Sigmoid colon (tissue), 7 donors: ENCODE measurements around the gene PER3. TPM values are rescaled to one million over a fixed set of nuclear protein-coding genes. Genes with fewer than 3 reads are reported as not detected.

Experiments used
- DNase-seq: peaks from one replicate; pipeline ENCODE4 v3.0.0-alpha.2; 2019
- H3K27ac ChIP-seq, 4 donors: fragments of 200-600 bp; sonication (generic); one replicate each; pipeline ENCODE4 v1.5.1; 2016 to 2019; ENCODE audit warnings: mild to moderate bottlenecking in 1 of 4
- H3K27me3 ChIP-seq, 3 donors: fragments of 200-600 bp; sonication (generic); one replicate each; pipeline ENCODE4 v1.5.1; 2019; ENCODE audit warnings: mild to moderate bottlenecking in 1 of 3
- H3K36me3 ChIP-seq, 4 donors: fragments of 200-600 bp; sonication (generic); one replicate each; pipeline ENCODE4 v1.5.1; 2016 to 2019
- H3K4me1 ChIP-seq, 4 donors: fragments of 200-600 bp; sonication (generic); one replicate each; pipeline ENCODE4 v1.5.1; 2017 to 2019
- H3K4me3 ChIP-seq, 4 donors: fragments of 200-600 bp; sonication (generic); one replicate each; pipeline ENCODE4 v1.5.1; 2017 to 2019; ENCODE audit warnings: mild to moderate bottlenecking in 2 of 4, moderate library complexity in 1 of 4
- H3K9me3 ChIP-seq, 4 donors: fragments of 200-600 bp in 3 of 4; sonication (generic) in 3 of 4; one replicate each; pipeline versions ENCODE4 v1.5.1 to v1.6.1; 2013 to 2019
- EP300 ChIP-seq, 4 donors: sonication (generic); formaldehyde crosslinking; IDR thresholded peaks; one replicate each; pipeline ENCODE4 v1.6.1; 2017; ENCODE audit warnings: antibody characterized with exemption in 4 of 4
- POLR2A ChIP-seq, 2 donors: fragments of 450-650 bp; IDR thresholded peaks; one replicate each; pipeline ENCODE4 v1.6.1; 2016; ENCODE audit warnings: antibody characterized with exemption in 2 of 2, mild to moderate bottlenecking in 2 of 2, moderate library complexity in 2 of 2
- POLR2AphosphoS5 ChIP-seq, 4 donors: sonication (generic); formaldehyde crosslinking; IDR thresholded peaks; one replicate each; pipeline ENCODE4 v1.6.1; 2017; ENCODE audit warnings: antibody characterized with exemption in 4 of 4
- WGBS, 2 donors: extraction: QIAGEN DNeasy Blood & Tissue Kit; methylation state at CpG; one replicate each; pipeline ENCODE4 v1.1.7; 2013; 5-methylcytosine and 5-hydroxymethylcytosine counted together
- intact Hi-C: fragments of 100-400 bp; cut with DNase I; formaldehyde crosslinking; loops from one replicate; pipeline ENCODE4 v1.15.1; 2023
- polyA plus RNA-seq, 3 donors: library from polyadenylated mRNA; stranded (reverse); fragments of 200-250 nt; gene quantifications; one replicate each; pipeline ENCODE4 v1.2.3, GENCODE V29; 2013
- total RNA-seq, 4 donors: library from RNA; depleted of rRNA; stranded (reverse); fragments of >200 nt; gene quantifications; one replicate each; pipeline ENCODE4 v1.1.0, GENCODE V29; 2016
- TF ChIP-seq, protein P1 (sequence below), 4 experiments: fragments of 450-650 bp in 3 of 4; fragments of 200-600 bp in 1 of 4; IDR thresholded peaks; one replicate each; pipeline ENCODE4 v1.5.1; 2016 to 2019; ENCODE audit warnings: antibody characterized with exemption in 4 of 4, mild to moderate bottlenecking in 3 of 4, moderate library complexity in 2 of 4
- donor health status: healthy with polysubstance abuse.
- donor health status: Bipolar disorder and iron deficiency.
- donor health status: healthy.

The PER3 gene
- total and polyA plus RNA-seq, 7 donors, result 2.1 to 57.1 (median 36.1) TPM

DNA sequence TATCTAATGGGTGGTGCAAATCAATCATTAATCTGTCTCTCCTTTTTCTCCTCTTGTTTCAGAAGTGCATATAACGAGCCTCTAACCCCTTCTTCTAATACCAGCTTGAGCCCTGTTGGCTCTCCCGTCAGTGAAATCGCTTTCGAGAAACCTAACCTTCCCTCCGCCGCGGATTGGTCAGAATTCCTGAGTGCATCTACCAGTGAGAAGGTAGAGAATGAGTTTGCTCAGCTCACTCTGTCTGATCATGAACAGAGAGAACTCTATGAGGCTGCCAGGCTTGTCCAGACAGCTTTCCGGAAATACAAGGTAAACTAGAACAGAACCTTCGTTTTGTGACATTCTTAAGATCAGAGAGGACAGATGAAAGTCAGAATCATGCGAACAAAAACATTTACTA, 38.3 kb upstream of the PER3 start:
- 92 to 95% methylated on average over 10 of the region's 10 CpGs for WGBS, 2 donors
- H3K9me3 ChIP-seq, result no peaks in the 10 kb centered on the region
- peaks cover 0 to 9% (median 0%) of the 10 kb centered on the region in 4 donors for H3K36me3 ChIP-seq
- H3K4me3 ChIP-seq, result no peak overlapping the region
- intact Hi-C loops, result no loop called here
- TF ChIP-seq POLR2AphosphoS5 (IDR thresholded peaks at IDR 0.05) (no peak), POLR2A (IDR thresholded peaks at IDR 0.05) (no peak), EP300 (IDR thresholded peaks at IDR 0.05) (no peak)
- TF ChIP-seq, protein P1, sequence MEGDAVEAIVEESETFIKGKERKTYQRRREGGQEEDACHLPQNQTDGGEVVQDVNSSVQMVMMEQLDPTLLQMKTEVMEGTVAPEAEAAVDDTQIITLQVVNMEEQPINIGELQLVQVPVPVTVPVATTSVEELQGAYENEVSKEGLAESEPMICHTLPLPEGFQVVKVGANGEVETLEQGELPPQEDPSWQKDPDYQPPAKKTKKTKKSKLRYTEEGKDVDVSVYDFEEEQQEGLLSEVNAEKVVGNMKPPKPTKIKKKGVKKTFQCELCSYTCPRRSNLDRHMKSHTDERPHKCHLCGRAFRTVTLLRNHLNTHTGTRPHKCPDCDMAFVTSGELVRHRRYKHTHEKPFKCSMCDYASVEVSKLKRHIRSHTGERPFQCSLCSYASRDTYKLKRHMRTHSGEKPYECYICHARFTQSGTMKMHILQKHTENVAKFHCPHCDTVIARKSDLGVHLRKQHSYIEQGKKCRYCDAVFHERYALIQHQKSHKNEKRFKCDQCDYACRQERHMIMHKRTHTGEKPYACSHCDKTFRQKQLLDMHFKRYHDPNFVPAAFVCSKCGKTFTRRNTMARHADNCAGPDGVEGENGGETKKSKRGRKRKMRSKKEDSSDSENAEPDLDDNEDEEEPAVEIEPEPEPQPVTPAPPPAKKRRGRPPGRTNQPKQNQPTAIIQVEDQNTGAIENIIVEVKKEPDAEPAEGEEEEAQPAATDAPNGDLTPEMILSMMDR (IDR thresholded peaks at IDR 0.05), result no peak
- DNase-seq, result no peak
- H3K4me1 ChIP-seq, result no peaks in the 10 kb centered on the region
- no peaks in the 10 kb centered on the region for H3K27me3 ChIP-seq
- H3K27ac ChIP-seq, result no peak overlapping the region

DNA sequence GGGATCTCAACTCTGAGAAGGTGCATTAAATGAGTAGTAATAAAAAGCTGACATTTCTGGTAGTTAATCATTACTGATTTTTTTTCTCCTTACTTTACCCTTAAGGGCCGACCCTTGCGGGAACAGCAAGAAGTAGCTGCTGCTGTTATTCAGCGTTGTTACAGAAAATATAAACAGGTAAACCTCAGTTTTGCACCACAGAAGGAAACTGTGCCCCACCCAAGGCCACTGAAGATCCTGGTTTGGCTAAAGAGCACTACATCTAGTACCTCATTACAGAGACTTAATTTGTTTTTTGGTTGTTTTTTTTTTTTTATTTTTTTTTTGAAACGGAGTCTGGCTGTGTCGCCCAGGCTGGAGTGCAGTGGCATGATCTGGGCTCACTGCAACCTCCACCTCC, 36.5 kb upstream of the PER3 start:
- WGBS, 2 donors, result 84 to 87% methylated on average over 5 of the region's 5 CpGs
- TF ChIP-seq POLR2A (IDR thresholded peaks at IDR 0.05) (no peak), POLR2AphosphoS5 (IDR thresholded peaks at IDR 0.05) (no peak), EP300 (IDR thresholded peaks at IDR 0.05) (no peak)
- TF ChIP-seq, protein P1 (IDR thresholded peaks at IDR 0.05), result no peak

DNA sequence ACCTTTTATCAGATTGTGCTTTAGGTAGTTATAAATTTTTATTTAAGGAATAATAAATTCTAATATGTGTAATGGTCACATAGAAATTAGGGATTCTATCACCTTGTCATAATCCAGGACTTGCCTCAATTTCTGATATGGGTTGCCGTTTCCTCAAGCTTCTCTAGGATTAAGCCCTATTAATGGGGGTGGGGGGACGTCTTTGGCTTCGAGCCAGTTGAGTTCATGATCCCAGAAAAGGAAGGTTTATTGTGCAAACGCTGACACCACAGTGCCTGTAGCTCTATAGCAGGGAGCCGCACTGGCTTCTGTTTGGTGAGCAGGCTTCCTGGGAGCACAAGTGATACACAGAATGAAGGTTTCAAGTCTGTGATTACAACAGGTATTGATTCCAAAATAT, 35.0 kb upstream of the PER3 start:
- intact Hi-C loops, result no loop called here
- WGBS, 2 donors, result 60 to 62% methylated on average over 5 of the region's 5 CpGs

More for the DNA sequence above, 36.5 kb upstream of the PER3 start:
- H3K9me3 ChIP-seq, result no peaks in the 10 kb centered on the region
- intact Hi-C loops, result no loop called here
- H3K36me3 ChIP-seq, result peaks cover 0 to 9% (median 0%) of the 10 kb centered on the region in 4 donors
- no peak overlapping the region for H3K27ac ChIP-seq
- no peak overlapping the region for H3K4me3 ChIP-seq
- no peak for DNase-seq
- peaks cover 0 to 6% (median 3%) of the 10 kb centered on the region in 4 donors for H3K4me1 ChIP-seq
- H3K27me3 ChIP-seq, result no peaks in the 10 kb centered on the region

DNA sequence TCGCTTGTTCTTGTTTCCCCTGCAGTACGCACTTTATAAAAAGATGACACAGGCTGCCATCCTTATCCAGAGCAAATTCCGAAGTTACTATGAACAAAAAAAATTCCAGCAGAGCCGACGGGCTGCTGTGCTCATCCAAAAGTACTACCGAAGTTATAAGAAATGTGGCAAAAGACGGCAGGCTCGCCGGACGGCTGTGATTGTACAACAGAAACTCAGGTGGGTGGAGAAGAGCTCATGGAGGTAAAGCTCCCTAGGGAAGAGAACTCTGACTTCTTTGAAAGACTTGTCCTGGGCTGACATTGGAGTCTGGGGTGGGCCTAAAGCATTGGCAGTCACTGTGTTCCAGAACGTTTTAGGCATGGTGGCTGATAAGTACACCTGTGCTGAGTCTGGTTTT, 32.9 kb upstream of the PER3 start:
- DNase-seq, result no peak
- 92 to 94% methylated on average over 11 of the region's 11 CpGs for WGBS, 2 donors
- TF ChIP-seq POLR2A (IDR thresholded peaks at IDR 0.05) (no peak), EP300 (IDR thresholded peaks at IDR 0.05) (no peak), POLR2AphosphoS5 (IDR thresholded peaks at IDR 0.05) (no peak)
- TF ChIP-seq, protein P1 (IDR thresholded peaks at IDR 0.05), result no peak
- Histone ChIP-seq H3K4me3 (no peak overlapping the region), H3K36me3 (no peaks in the 10 kb centered on the region), H3K27me3 (no peaks in the 10 kb centered on the region), H3K9me3 (no peaks in the 10 kb centered on the region), H3K27ac (no peak overlapping the region), H3K4me1 (peaks cover 0 to 25% (median 3%) of the 10 kb centered on the region in 4 donors)
- intact Hi-C loops, result loop anchor here (5.0 kb wide), 1 partner anchor 151 kb away; no protein-coding TSS in a partner anchor

More for the DNA sequence above, 35.0 kb upstream of the PER3 start:
- H3K9me3 ChIP-seq, result no peaks in the 10 kb centered on the region
- no peak for TF ChIP-seq POLR2A (IDR thresholded peaks at IDR 0.05)
- TF ChIP-seq, protein P1 (IDR thresholded peaks at IDR 0.05), result no peak
- TF ChIP-seq POLR2AphosphoS5 (IDR thresholded peaks at IDR 0.05), result no peak
- no peak for TF ChIP-seq EP300 (IDR thresholded peaks at IDR 0.05)
- no peak for DNase-seq
- peaks cover 0 to 9% (median 0%) of the 10 kb centered on the region in 4 donors for H3K36me3 ChIP-seq
- no peaks in the 10 kb centered on the region for H3K27me3 ChIP-seq
- H3K4me1 ChIP-seq, result peaks cover 0 to 20% (median 3%) of the 10 kb centered on the region in 4 donors
- no peak overlapping the region for H3K27ac ChIP-seq
- H3K4me3 ChIP-seq, result no peak overlapping the region
